Neural cell (in vitro differentiated cells): ENCODE data around the gene CTBP2. TPM values are rescaled to one million over a fixed set of nuclear protein-coding genes. Genes with fewer than 3 reads are reported as not detected.

Experiments
- H2AFZ ChIP-seq: fragments of 200-600, 300-800 bp; sonication (generic), shearing (Covaris generic); 2 replicates; pipeline ENCODE4 v1.6.0; 2014; ENCODE audit warnings: low read depth, mild to moderate bottlenecking, antibody characterized with exemption, low read length, moderate library complexity
- H3F3A ChIP-seq: fragments of 200-600 bp; shearing (Covaris generic); 2 replicates; pipeline ENCODE4 v1.6.1; 2016; ENCODE audit warnings: mild to moderate bottlenecking, moderate library complexity, mixed read lengths, antibody characterized with exemption, low read length; ENCODE audit not compliant: insufficient read depth, poor library complexity, severe bottlenecking
- H3K27ac ChIP-seq: fragments of 200-600, 300-800 bp; sonication (generic), shearing (Covaris generic); 2 replicates; pipeline ENCODE4 v1.5.1; 2014; ENCODE audit warnings: mild to moderate bottlenecking, low read length, moderate library complexity
- H3K27me3 ChIP-seq: fragments of 300-800, 200-600 bp; sonication (generic), shearing (Covaris generic); 2 replicates; pipeline ENCODE4 v1.6.0; 2014; ENCODE audit warnings: mild to moderate bottlenecking, low read depth, low read length, moderate library complexity; ENCODE audit not compliant: insufficient read depth
- H3K36me3 ChIP-seq: fragments of 300-800, 200-600 bp; sonication (generic), shearing (Covaris generic); 2 replicates; pipeline ENCODE4 v1.5.1; 2014; ENCODE audit warnings: mild to moderate bottlenecking, antibody characterized with exemption, low read length, moderate library complexity; ENCODE audit not compliant: insufficient read depth
- H3K4me2 ChIP-seq: fragments of 300-800, 200-600 bp; sonication (generic), shearing (Covaris generic); 2 replicates; pipeline ENCODE4 v1.6.0; 2014; ENCODE audit warnings: mild to moderate bottlenecking, low read length
- H3K4me3 ChIP-seq: fragments of 300-800, 200-600 bp; sonication (generic), shearing (Covaris generic); 2 replicates; pipeline ENCODE4 v1.5.1; 2014; ENCODE audit warnings: mild to moderate bottlenecking, low read length, moderate library complexity
- H3K79me2 ChIP-seq: fragments of 200-600 bp; shearing (Covaris generic); replicated peaks from 2 replicates; pipeline ENCODE4 v1.6.0; 2014; ENCODE audit warnings: mild to moderate bottlenecking, low read length, moderate library complexity; ENCODE audit not compliant: insufficient read depth
- H3K9ac ChIP-seq: fragments of 300-800, 200-600 bp; sonication (generic), shearing (Covaris generic); 2 replicates; pipeline ENCODE4 v1.6.1; 2016; ENCODE audit warnings: mild to moderate bottlenecking, low read length, mixed read lengths
- H3K9me2 ChIP-seq: fragments of 200-600 bp; shearing (Covaris generic); 2 replicates; pipeline ENCODE4 v1.6.1; 2016; ENCODE audit warnings: mild to moderate bottlenecking, low read length, mixed read lengths; ENCODE audit not compliant: insufficient read depth
- H3K9me3 ChIP-seq: fragments of 200-600, 300-800 bp; sonication (generic), shearing (Covaris generic); 2 replicates; pipeline ENCODE4 v1.6.1; 2016; ENCODE audit warnings: mild to moderate bottlenecking, mixed run types, low read length, moderate library complexity, mixed read lengths
- H4K20me1 ChIP-seq: fragments of 200-600 bp; shearing (Covaris generic); 2 replicates; pipeline ENCODE4 v1.6.1; 2016; ENCODE audit warnings: mild to moderate bottlenecking, mixed run types; ENCODE audit not compliant: insufficient read depth
- CTCF ChIP-seq: fragments of 450-650 bp; IDR thresholded peaks from 2 replicates; pipeline ENCODE4 v1.5.1; 2014; ENCODE audit warnings: antibody characterized with exemption, mild to moderate bottlenecking, moderate library complexity; ENCODE audit not compliant: poor library complexity, severe bottlenecking
- EP300 ChIP-seq: fragments of 450-650 bp; conservative IDR thresholded peaks from 2 replicates; pipeline ENCODE4 v1.6.1; 2014; ENCODE audit warnings: antibody characterized with exemption, mild to moderate bottlenecking, moderate library complexity; ENCODE audit not compliant: poor library complexity, severe bottlenecking
- EZH2 ChIP-seq: fragments of 200-600, 300-800 bp; shearing (Covaris generic), sonication (generic); IDR thresholded peaks from 2 replicates; pipeline ENCODE4 v1.6.1; 2014; ENCODE audit warnings: antibody characterized with exemption, low read length, borderline replicate concordance, mild to moderate bottlenecking; ENCODE audit not compliant: insufficient read depth, poor library complexity, severe bottlenecking
- MXI1 ChIP-seq: fragments of 450-650 bp; conservative IDR thresholded peaks from 2 replicates; pipeline ENCODE4 v1.6.1; 2014; ENCODE audit warnings: antibody characterized with exemption, mild to moderate bottlenecking; ENCODE audit not compliant: poor library complexity, severe bottlenecking
- POLR2AphosphoS5 ChIP-seq: IDR thresholded peaks from 2 replicates; pipeline ENCODE4 v1.6.1; 2012
- RAD21 ChIP-seq: fragments of 450-650 bp; conservative IDR thresholded peaks from 2 replicates; pipeline ENCODE4 v1.6.1; 2014; ENCODE audit warnings: antibody characterized with exemption, mild to moderate bottlenecking, moderate library complexity
- REST ChIP-seq: IDR thresholded peaks from 2 replicates; pipeline ENCODE4 v1.6.1; 2012; ENCODE audit warnings: borderline replicate concordance
- SMC3 ChIP-seq: fragments of 450-650 bp; conservative IDR thresholded peaks from 2 replicates; pipeline ENCODE4 v1.6.1; 2014; ENCODE audit warnings: antibody characterized with exemption, mild to moderate bottlenecking, moderate library complexity; ENCODE audit not compliant: poor library complexity
- TAF1 ChIP-seq: IDR thresholded peaks from 2 replicates; pipeline ENCODE4 v1.6.1; 2012; ENCODE audit warnings: low read depth
- polyA plus RNA-seq: library from polyadenylated mRNA; depleted of rRNA; stranded (reverse); fragments of >200 nt; gene quantifications from 2 replicates; pipeline ENCODE4 v1.2.3, GENCODE V29; 2014

The CTBP2 gene
- polyA plus RNA-seq, 1 donor from 2014 or later = 59.5 TPM

- Histone ChIP-seq H3K79me2 (peaks cover 88% of the 10 kb centered on the region), H3K36me3 (no peaks in the 10 kb centered on the region), H3K4me3 (no peak overlapping the region), H3K9ac (no peak overlapping the region), H3K9me3 (no peaks in the 10 kb centered on the region), H3K9me2 (no peaks in the 10 kb centered on the region), H3K27ac (no peak overlapping the region), H2AFZ (no peak overlapping the region), H4K20me1 (no peaks in the 10 kb centered on the region), H3K4me2 (no peak overlapping the region), H3F3A (no peaks in the 10 kb centered on the region), H3K27me3 (no peaks in the 10 kb centered on the region)
- TF ChIP-seq EP300 (no peak), SMC3 (no peak), TAF1 (no peak), EZH2 (no peak), REST (no peak), RAD21 (no peak), MXI1 (no peak), CTCF (no peak), POLR2AphosphoS5 (no peak)
Measured at GRCh38 chr10:125130916-125131315, 29.4 kb downstream of the CTBP2 start.

- Histone ChIP-seq H3K79me2 (peaks cover 87% of the 10 kb centered on the region), H4K20me1 (no peaks in the 10 kb centered on the region)
Measured at GRCh38 chr10:125130260-125130659, 30.1 kb downstream of the CTBP2 start.

More at GRCh38 chr10:125130260-125130659, 30.1 kb downstream of the CTBP2 start:
- H3K4me2 ChIP-seq = no peak overlapping the region
- no peaks in the 10 kb centered on the region for H3K36me3 ChIP-seq
- H3K9ac ChIP-seq = no peak overlapping the region
- no peak overlapping the region for H3K4me3 ChIP-seq
- no peak for TF ChIP-seq EZH2
- TF ChIP-seq TAF1 = no peak
- no peak for TF ChIP-seq SMC3
- TF ChIP-seq EP300 = no peak
- TF ChIP-seq REST = no peak
- no peak for TF ChIP-seq MXI1
- TF ChIP-seq CTCF = no peak
- no peak for TF ChIP-seq POLR2AphosphoS5
- TF ChIP-seq RAD21 = no peak
- no peak overlapping the region for H2AFZ ChIP-seq
- no peaks in the 10 kb centered on the region for H3K9me3 ChIP-seq
- no peaks in the 10 kb centered on the region for H3K27me3 ChIP-seq
- H3K27ac ChIP-seq = no peak overlapping the region
- H3K9me2 ChIP-seq = no peaks in the 10 kb centered on the region
- H3F3A ChIP-seq = no peaks in the 10 kb centered on the region
